Activated T-helper 1 cell treated with anti-CD3 and anti-CD28 coated beads, Interleukin-12 subunit alpha, Interleukin-12 subunit beta, Interleukin-2, Interleukin-4 antibody, amounts not matched to agents 30 ng/mL and 10 ng/mL and 1 ng/mL, durations not matched to agents 14 hours and 24 hours and 36 hours (primary cell): ENCODE measurements around the gene ZEB2. TPM values are rescaled to one million over a fixed set of nuclear protein-coding genes. Genes with fewer than 3 reads are reported as not detected.

Experiments
- DNase-seq: peaks from one replicate; pipeline ENCODE4 v3.0.0; 2021; ENCODE audit warnings: low spot score
- H3K27ac Mint-ChIP-seq: one replicate; pipeline ENCODE4 v1.8.0; 2021; ENCODE audit warnings: mild to moderate bottlenecking, mixed read lengths
- H3K27me3 Mint-ChIP-seq: one replicate; pipeline ENCODE4 v1.8.0; 2022; ENCODE audit warnings: mild to moderate bottlenecking, moderate library complexity, mixed read lengths; ENCODE audit not compliant: insufficient read depth
- H3K36me3 Mint-ChIP-seq: one replicate; pipeline ENCODE4 v1.8.0; 2021; ENCODE audit warnings: low read depth, mixed read lengths
- H3K4me1 Mint-ChIP-seq: one replicate; pipeline ENCODE4 v1.8.0; 2021; ENCODE audit warnings: low read depth, mixed read lengths
- H3K4me3 Mint-ChIP-seq: one replicate; pipeline ENCODE4 v1.8.0; 2021; ENCODE audit warnings: mild to moderate bottlenecking, moderate library complexity, mixed read lengths
- H3K9me3 Mint-ChIP-seq: one replicate; pipeline ENCODE4 v1.8.0; 2021; ENCODE audit warnings: mixed read lengths
- intact Hi-C: fragments of 100-400 bp; cut with micrococcal nuclease; formaldehyde crosslinking; loops from one replicate; pipeline ENCODE4 v1.15.1; 2024
- total RNA-seq: library from RNA; stranded (reverse); gene quantifications from 2 replicates; pipeline ENCODE4 v1.2.3, GENCODE V29; 2022

Gene ZEB2
- total RNA-seq, 1 donor from 2014 or later, result 27.8 TPM

GRCh38 chr2:144441711-144442141 lies 78.2 kb downstream of the ZEB2 start:
- Mint-ChIP-seq H3K4me3 (no peak overlapping the region), H3K9me3 (no peaks in the 10 kb centered on the region), H3K27ac (no peak overlapping the region), H3K36me3 (peaks cover 7% of the 10 kb centered on the region), H3K27me3 (peaks cover 2% of the 10 kb centered on the region), H3K4me1 (no peaks in the 10 kb centered on the region)
- intact Hi-C loops, result no loop called here
- no peak for DNase-seq

- no peak overlapping the region for H3K4me3 Mint-ChIP-seq
- H3K9me3 Mint-ChIP-seq, result no peaks in the 10 kb centered on the region
- H3K36me3 Mint-ChIP-seq, result peaks cover 7% of the 10 kb centered on the region
- H3K27me3 Mint-ChIP-seq, result peaks cover 2% of the 10 kb centered on the region
- H3K4me1 Mint-ChIP-seq, result no peaks in the 10 kb centered on the region
- intact Hi-C loops, result loop anchor here (2.0 kb wide), 1 partner anchor 15 kb away; no protein-coding TSS in a partner anchor
- DNase-seq, result no peak
- no peak overlapping the region for H3K27ac Mint-ChIP-seq
These were observed 79.9 kb downstream of the ZEB2 start for GRCh38 chr2:144439993-144440392.

GRCh38 chr2:144438801-144439631 lies 80.9 kb downstream of the ZEB2 start:
- peaks cover 5% of the 10 kb centered on the region for H3K36me3 Mint-ChIP-seq
- H3K4me3 Mint-ChIP-seq, result no peak overlapping the region
- no peaks in the 10 kb centered on the region for H3K4me1 Mint-ChIP-seq
- no peak overlapping the region for H3K27ac Mint-ChIP-seq
- H3K9me3 Mint-ChIP-seq, result no peaks in the 10 kb centered on the region
- H3K27me3 Mint-ChIP-seq, result peaks cover under 1% of the 10 kb centered on the region
- intact Hi-C loops, result loop anchor here (2.0 kb wide), 1 partner anchor 14 kb away; no protein-coding TSS in a partner anchor
- DNase-seq, result no peak

DNA sequence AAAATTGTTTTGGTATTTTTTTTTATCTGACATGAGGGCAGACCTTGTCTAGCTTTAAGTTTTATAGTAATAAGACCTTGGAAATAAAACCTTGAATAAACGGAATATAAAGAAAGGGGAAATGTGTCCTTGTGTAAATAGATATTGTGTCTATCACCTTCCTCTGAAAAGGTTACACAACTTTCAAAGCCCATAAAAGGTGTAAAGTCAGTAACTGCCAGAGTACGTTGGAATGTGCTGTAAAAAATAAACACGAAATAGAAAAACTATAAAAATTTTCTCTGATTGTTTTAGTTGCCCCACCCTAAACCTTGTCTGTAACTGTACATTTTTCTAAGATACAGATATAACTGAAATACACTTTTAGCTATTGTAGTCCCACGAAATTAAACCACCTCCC lies 82.3 kb downstream of the ZEB2 start:
- H3K27me3 Mint-ChIP-seq, result no peaks in the 10 kb centered on the region
- H3K9me3 Mint-ChIP-seq, result no peaks in the 10 kb centered on the region
- DNase-seq, result no peak
- no peaks in the 10 kb centered on the region for H3K4me1 Mint-ChIP-seq
- H3K36me3 Mint-ChIP-seq, result peaks cover 5% of the 10 kb centered on the region
- H3K4me3 Mint-ChIP-seq, result no peak overlapping the region
- intact Hi-C loops, result loop anchor here (2.0 kb wide), 1 partner anchor 13 kb away; no protein-coding TSS in a partner anchor
- H3K27ac Mint-ChIP-seq, result no peak overlapping the region

DNA sequence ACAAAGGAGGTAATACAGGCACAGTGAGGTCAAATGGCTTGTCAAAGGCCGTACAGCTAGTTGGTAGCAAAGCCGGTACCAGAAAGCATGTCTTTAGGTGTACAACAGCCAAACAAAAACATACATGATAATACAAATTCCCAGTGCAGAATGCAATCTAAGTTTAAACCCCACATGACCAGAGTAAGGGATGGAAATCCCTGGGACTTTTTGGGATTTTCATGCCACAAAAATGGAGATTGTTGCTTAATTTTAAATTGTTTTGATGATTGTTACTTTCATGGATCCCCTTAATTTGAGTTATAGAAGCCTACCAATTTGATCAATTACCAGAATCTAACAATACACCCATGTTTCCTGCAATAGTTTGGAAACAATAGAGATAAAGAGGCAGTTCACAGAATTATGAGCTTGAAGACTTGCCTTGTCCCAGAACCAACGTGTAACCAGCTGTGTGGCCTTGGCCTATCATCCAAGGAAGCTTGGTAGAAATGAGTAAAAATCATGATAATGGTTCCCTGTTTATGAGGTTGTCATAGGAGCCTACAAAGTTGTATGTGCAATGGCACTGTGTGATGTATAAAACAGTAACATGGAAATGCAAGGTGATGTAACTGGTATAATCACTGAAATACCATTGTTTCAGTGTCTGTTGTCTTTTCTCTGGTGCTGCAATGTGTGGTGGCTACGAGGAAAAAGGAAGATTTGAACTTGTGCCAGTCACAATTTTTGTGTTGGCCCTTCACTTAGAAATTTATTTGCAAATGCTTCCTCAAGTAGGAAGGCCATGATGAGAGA lies 85.3 kb downstream of the ZEB2 start:
- DNase-seq, result no peak
- H3K9me3 Mint-ChIP-seq, result no peaks in the 10 kb centered on the region
- intact Hi-C loops, result no loop called here
- H3K4me1 Mint-ChIP-seq, result no peaks in the 10 kb centered on the region
- peaks cover 2% of the 10 kb centered on the region for H3K36me3 Mint-ChIP-seq
- H3K27ac Mint-ChIP-seq, result no peak overlapping the region
- H3K4me3 Mint-ChIP-seq, result no peak overlapping the region
- no peaks in the 10 kb centered on the region for H3K27me3 Mint-ChIP-seq

DNA sequence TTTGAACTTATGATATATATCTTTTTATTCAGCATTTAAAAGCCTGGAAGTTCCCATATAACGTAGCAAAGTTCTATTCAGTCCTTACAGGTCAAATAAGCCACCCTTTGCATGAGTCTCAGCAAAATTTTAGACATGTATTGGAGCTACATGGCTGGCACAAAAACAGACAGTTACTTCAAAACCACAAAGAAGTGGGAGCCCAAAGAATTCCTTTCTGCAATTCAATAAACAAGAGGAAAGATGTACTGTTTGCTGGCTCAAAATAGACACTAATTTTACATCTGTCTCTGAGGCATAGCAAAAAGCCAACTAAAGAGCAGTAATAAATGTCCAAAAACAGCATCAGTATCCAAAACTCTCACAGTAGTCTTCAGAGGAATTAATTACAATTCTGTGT lies 87.0 kb downstream of the ZEB2 start:
- no peaks in the 10 kb centered on the region for H3K27me3 Mint-ChIP-seq
- DNase-seq, result no peak
- H3K4me1 Mint-ChIP-seq, result no peaks in the 10 kb centered on the region
- no peak overlapping the region for H3K4me3 Mint-ChIP-seq
- H3K27ac Mint-ChIP-seq, result no peak overlapping the region
- H3K9me3 Mint-ChIP-seq, result no peaks in the 10 kb centered on the region
- H3K36me3 Mint-ChIP-seq, result no peaks in the 10 kb centered on the region
- intact Hi-C loops, result no loop called here

DNA sequence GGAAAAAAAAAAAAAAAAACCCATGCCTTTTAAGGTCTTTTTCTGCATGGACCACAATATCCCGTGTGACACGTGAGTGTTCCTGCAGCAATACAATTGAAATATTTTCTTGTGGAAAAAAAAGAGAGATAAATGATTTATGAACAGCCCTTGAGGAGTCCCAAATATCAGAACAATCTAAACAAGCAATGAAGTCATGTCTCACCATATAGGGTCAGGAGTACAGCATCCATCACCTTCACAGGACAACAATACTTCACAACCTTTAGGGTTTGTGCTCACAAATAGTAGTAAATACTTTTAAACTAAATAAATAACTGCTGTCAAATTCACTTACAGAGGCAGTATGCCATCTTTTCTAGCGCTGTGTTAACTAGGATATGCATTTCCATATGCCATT lies 87.9 kb downstream of the ZEB2 start:
- intact Hi-C loops, result no loop called here
- Mint-ChIP-seq H3K36me3 (peaks cover 2% of the 10 kb centered on the region), H3K9me3 (no peaks in the 10 kb centered on the region), H3K27me3 (no peaks in the 10 kb centered on the region), H3K27ac (no peak overlapping the region), H3K4me3 (no peak overlapping the region), H3K4me1 (no peaks in the 10 kb centered on the region)
- no peak for DNase-seq

DNA sequence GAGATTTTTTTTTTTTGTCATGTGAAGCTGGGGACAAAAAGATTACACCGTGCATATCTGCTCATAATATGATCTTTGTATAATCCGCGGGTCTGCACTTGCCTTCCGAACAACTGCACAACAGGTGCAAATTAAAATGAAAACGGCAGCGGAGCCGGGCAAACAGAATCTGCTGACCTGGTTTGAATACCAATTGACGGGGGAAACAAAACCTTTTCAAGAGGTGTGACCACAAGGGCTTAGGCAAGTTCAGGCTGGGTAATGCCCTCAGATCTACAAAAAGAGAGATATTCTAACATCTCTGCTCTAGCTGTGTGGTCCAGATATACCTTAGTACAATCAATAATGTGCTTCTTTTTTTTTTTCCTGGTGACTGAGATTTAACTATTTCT lies 88.5 kb downstream of the ZEB2 start:
- H3K9me3 Mint-ChIP-seq, result no peaks in the 10 kb centered on the region
- intact Hi-C loops, result no loop called here
- no peaks in the 10 kb centered on the region for H3K27me3 Mint-ChIP-seq
- H3K27ac Mint-ChIP-seq, result no peak overlapping the region
- peaks cover 3% of the 10 kb centered on the region for H3K36me3 Mint-ChIP-seq
- H3K4me3 Mint-ChIP-seq, result no peak overlapping the region
- H3K4me1 Mint-ChIP-seq, result no peaks in the 10 kb centered on the region
- DNase-seq, result no peak

DNA sequence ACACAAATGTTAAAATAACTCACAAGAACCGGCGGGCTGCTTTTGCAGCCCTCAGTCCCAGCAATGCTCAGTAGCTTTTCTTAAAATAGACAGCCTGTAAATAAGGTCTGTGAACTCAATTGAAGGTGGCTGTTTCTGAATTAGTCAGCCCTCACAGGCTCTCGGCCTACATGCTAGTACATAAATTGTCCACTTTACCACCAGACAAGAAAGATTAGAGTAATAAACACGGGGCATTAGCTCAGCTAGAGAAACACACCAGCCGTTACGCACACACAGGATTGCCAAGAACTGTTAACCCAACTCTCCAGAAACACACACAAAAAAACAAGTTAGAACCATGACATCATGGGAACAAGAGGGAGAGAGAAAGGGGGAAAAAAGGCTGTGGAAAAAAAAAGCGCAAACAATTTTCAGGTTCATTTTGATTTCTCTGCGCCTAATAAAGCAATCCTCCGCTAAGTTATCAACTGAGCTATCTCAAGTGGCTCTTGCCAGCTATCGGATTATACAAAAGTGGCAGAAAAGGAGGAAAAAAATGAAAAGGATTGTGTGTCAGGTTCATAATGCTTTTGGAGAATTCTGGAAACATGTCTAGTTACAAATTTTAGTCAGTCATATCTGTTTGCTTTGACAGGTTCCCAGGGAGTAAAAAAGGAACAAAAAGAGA lies 89.1 kb downstream of the ZEB2 start:
- H3K4me1 Mint-ChIP-seq, result no peaks in the 10 kb centered on the region
- H3K27me3 Mint-ChIP-seq, result no peaks in the 10 kb centered on the region
- H3K9me3 Mint-ChIP-seq, result no peaks in the 10 kb centered on the region
- H3K36me3 Mint-ChIP-seq, result peaks cover 3% of the 10 kb centered on the region
- DNase-seq, result no peak
- intact Hi-C loops, result no loop called here
- H3K27ac Mint-ChIP-seq, result no peak overlapping the region
- no peak overlapping the region for H3K4me3 Mint-ChIP-seq

DNA sequence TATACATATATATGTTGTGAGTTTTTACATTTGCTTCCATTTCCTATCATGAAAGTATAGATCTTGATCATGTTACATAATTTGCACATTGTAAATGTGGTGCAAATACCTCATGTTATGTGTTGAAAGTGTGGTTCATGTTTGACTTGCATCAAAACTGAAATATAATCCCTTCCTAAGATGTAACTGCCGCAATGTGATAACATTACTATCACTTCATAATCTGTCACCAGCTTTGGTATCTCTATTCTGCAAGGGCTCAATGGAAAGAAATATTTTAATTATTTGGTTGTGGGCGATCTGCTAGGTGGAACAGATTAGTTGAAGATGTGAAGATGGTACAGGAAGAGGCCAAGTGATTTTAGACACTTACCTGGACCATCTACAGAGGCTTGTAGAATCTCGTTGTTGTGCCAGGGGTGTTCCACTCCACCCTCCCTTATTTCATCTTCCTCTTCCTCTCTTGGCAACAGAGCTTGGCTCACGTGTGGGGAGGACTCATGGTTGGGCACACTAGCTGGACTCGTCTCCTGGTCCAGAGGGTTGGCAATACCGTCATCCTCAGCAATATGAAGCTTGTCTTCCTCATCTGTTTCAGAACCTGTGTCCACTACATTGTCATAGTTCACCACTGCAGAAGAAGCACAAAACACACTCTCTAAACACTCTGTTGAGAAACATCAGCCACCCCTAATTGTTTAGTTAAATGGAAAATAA lies 90.4 kb downstream of the ZEB2 start:
- H3K9me3 Mint-ChIP-seq, result no peaks in the 10 kb centered on the region
- intact Hi-C loops, result no loop called here
- H3K4me1 Mint-ChIP-seq, result peaks cover 5% of the 10 kb centered on the region
- DNase-seq, result no peak
- peaks cover 3% of the 10 kb centered on the region for H3K36me3 Mint-ChIP-seq
- H3K27me3 Mint-ChIP-seq, result no peaks in the 10 kb centered on the region
- H3K4me3 Mint-ChIP-seq, result no peak overlapping the region
- no peak overlapping the region for H3K27ac Mint-ChIP-seq

GRCh38 chr2:144426981-144427479 lies 92.9 kb downstream of the ZEB2 start:
- peaks cover 5% of the 10 kb centered on the region for H3K36me3 Mint-ChIP-seq
- peaks cover 7% of the 10 kb centered on the region for H3K4me1 Mint-ChIP-seq
- no peaks in the 10 kb centered on the region for H3K27me3 Mint-ChIP-seq
- intact Hi-C loops, result no loop called here
- no peak for DNase-seq
- no peak overlapping the region for H3K27ac Mint-ChIP-seq
- no peaks in the 10 kb centered on the region for H3K9me3 Mint-ChIP-seq
- H3K4me3 Mint-ChIP-seq, result no peak overlapping the region

- Mint-ChIP-seq H3K36me3 (peaks cover 5% of the 10 kb centered on the region), H3K9me3 (no peaks in the 10 kb centered on the region), H3K4me3 (no peak overlapping the region), H3K4me1 (peaks cover 7% of the 10 kb centered on the region), H3K27me3 (no peaks in the 10 kb centered on the region), H3K27ac (no peak overlapping the region)
- no peak for DNase-seq
- intact Hi-C loops, result no loop called here
These were observed 93.6 kb downstream of the ZEB2 start for GRCh38 chr2:144426355-144426754.
